COLO668 (cell line): ENCODE results near the gene HTR2C.

Source experiments
- DNase-seq: peaks from one replicate; lab custom pipeline; 2025; ENCODE audit not compliant: unreplicated experiment; lab: John Stamatoyannopoulos, UW

HTR2C gene

DNA sequence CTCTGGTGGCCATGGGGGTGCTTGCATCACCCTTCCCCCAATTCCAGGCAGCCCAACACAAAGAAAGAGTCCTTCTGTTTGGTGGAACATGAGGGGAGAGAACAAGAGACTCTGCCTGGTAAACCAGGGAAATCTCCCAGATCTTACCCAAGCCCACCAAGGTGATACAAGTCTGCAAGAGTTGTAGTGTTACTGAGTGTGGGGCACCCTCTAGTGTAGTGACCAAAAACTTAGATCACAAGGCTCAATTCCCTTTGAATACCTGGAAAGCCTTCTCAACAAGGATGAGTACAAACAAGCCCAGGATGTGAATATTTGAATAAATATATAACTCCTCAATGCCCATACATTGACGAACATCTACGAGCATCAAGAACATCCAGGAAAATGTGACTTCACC lies 368.8 kb downstream of the HTR2C start:
- no peak for DNase-seq
